Neural cell (in vitro differentiated cells): Measurements from ENCODE around the gene C11orf16. TPM values are rescaled to one million over a fixed set of nuclear protein-coding genes. Genes with fewer than 3 reads are reported as not detected.

ENCODE experiments used
- H2AFZ ChIP-seq: fragments of 200-600, 300-800 bp; sonication (generic), shearing (Covaris generic); 2 replicates; pipeline ENCODE4 v1.6.0; 2014; ENCODE audit warnings: low read depth, mild to moderate bottlenecking, antibody characterized with exemption, low read length, moderate library complexity
- H3F3A ChIP-seq: fragments of 200-600 bp; shearing (Covaris generic); 2 replicates; pipeline ENCODE4 v1.6.1; 2016; ENCODE audit warnings: mild to moderate bottlenecking, moderate library complexity, mixed read lengths, antibody characterized with exemption, low read length; ENCODE audit not compliant: insufficient read depth, poor library complexity, severe bottlenecking
- H3K27ac ChIP-seq: fragments of 200-600, 300-800 bp; sonication (generic), shearing (Covaris generic); 2 replicates; pipeline ENCODE4 v1.5.1; 2014; ENCODE audit warnings: mild to moderate bottlenecking, low read length, moderate library complexity
- H3K27me3 ChIP-seq: fragments of 300-800, 200-600 bp; sonication (generic), shearing (Covaris generic); 2 replicates; pipeline ENCODE4 v1.6.0; 2014; ENCODE audit warnings: mild to moderate bottlenecking, low read depth, low read length, moderate library complexity; ENCODE audit not compliant: insufficient read depth
- H3K36me3 ChIP-seq: fragments of 300-800, 200-600 bp; sonication (generic), shearing (Covaris generic); 2 replicates; pipeline ENCODE4 v1.5.1; 2014; ENCODE audit warnings: mild to moderate bottlenecking, antibody characterized with exemption, low read length, moderate library complexity; ENCODE audit not compliant: insufficient read depth
- H3K4me2 ChIP-seq: fragments of 300-800, 200-600 bp; sonication (generic), shearing (Covaris generic); 2 replicates; pipeline ENCODE4 v1.6.0; 2014; ENCODE audit warnings: mild to moderate bottlenecking, low read length
- H3K4me3 ChIP-seq: fragments of 300-800, 200-600 bp; sonication (generic), shearing (Covaris generic); 2 replicates; pipeline ENCODE4 v1.5.1; 2014; ENCODE audit warnings: mild to moderate bottlenecking, low read length, moderate library complexity
- H3K79me2 ChIP-seq: fragments of 200-600 bp; shearing (Covaris generic); replicated peaks from 2 replicates; pipeline ENCODE4 v1.6.0; 2014; ENCODE audit warnings: mild to moderate bottlenecking, low read length, moderate library complexity; ENCODE audit not compliant: insufficient read depth
- H3K9ac ChIP-seq: fragments of 300-800, 200-600 bp; sonication (generic), shearing (Covaris generic); 2 replicates; pipeline ENCODE4 v1.6.1; 2016; ENCODE audit warnings: mild to moderate bottlenecking, low read length, mixed read lengths
- H3K9me2 ChIP-seq: fragments of 200-600 bp; shearing (Covaris generic); 2 replicates; pipeline ENCODE4 v1.6.1; 2016; ENCODE audit warnings: mild to moderate bottlenecking, low read length, mixed read lengths; ENCODE audit not compliant: insufficient read depth
- H3K9me3 ChIP-seq: fragments of 200-600, 300-800 bp; sonication (generic), shearing (Covaris generic); 2 replicates; pipeline ENCODE4 v1.6.1; 2016; ENCODE audit warnings: mild to moderate bottlenecking, mixed run types, low read length, moderate library complexity, mixed read lengths
- H4K20me1 ChIP-seq: fragments of 200-600 bp; shearing (Covaris generic); 2 replicates; pipeline ENCODE4 v1.6.1; 2016; ENCODE audit warnings: mild to moderate bottlenecking, mixed run types; ENCODE audit not compliant: insufficient read depth
- CTCF ChIP-seq: fragments of 450-650 bp; IDR thresholded peaks from 2 replicates; pipeline ENCODE4 v1.5.1; 2014; ENCODE audit warnings: antibody characterized with exemption, mild to moderate bottlenecking, moderate library complexity; ENCODE audit not compliant: poor library complexity, severe bottlenecking
- EP300 ChIP-seq: fragments of 450-650 bp; conservative IDR thresholded peaks from 2 replicates; pipeline ENCODE4 v1.6.1; 2014; ENCODE audit warnings: antibody characterized with exemption, mild to moderate bottlenecking, moderate library complexity; ENCODE audit not compliant: poor library complexity, severe bottlenecking
- EZH2 ChIP-seq: fragments of 200-600, 300-800 bp; shearing (Covaris generic), sonication (generic); IDR thresholded peaks from 2 replicates; pipeline ENCODE4 v1.6.1; 2014; ENCODE audit warnings: antibody characterized with exemption, low read length, borderline replicate concordance, mild to moderate bottlenecking; ENCODE audit not compliant: insufficient read depth, poor library complexity, severe bottlenecking
- MXI1 ChIP-seq: fragments of 450-650 bp; conservative IDR thresholded peaks from 2 replicates; pipeline ENCODE4 v1.6.1; 2014; ENCODE audit warnings: antibody characterized with exemption, mild to moderate bottlenecking; ENCODE audit not compliant: poor library complexity, severe bottlenecking
- POLR2AphosphoS5 ChIP-seq: IDR thresholded peaks from 2 replicates; pipeline ENCODE4 v1.6.1; 2012
- RAD21 ChIP-seq: fragments of 450-650 bp; conservative IDR thresholded peaks from 2 replicates; pipeline ENCODE4 v1.6.1; 2014; ENCODE audit warnings: antibody characterized with exemption, mild to moderate bottlenecking, moderate library complexity
- REST ChIP-seq: IDR thresholded peaks from 2 replicates; pipeline ENCODE4 v1.6.1; 2012; ENCODE audit warnings: borderline replicate concordance
- SMC3 ChIP-seq: fragments of 450-650 bp; conservative IDR thresholded peaks from 2 replicates; pipeline ENCODE4 v1.6.1; 2014; ENCODE audit warnings: antibody characterized with exemption, mild to moderate bottlenecking, moderate library complexity; ENCODE audit not compliant: poor library complexity
- TAF1 ChIP-seq: IDR thresholded peaks from 2 replicates; pipeline ENCODE4 v1.6.1; 2012; ENCODE audit warnings: low read depth
- polyA plus RNA-seq: library from polyadenylated mRNA; depleted of rRNA; stranded (reverse); fragments of >200 nt; gene quantifications from 2 replicates; pipeline ENCODE4 v1.2.3, GENCODE V29; 2014

The C11orf16 gene
- polyA plus RNA-seq, 1 donor from 2014 or later: not detected

- no peak overlapping the region for H3K9ac ChIP-seq
- no peak overlapping the region for H2AFZ ChIP-seq
- no peak overlapping the region for H3K4me3 ChIP-seq
- no peaks in the 10 kb centered on the region for H3K9me3 ChIP-seq
- H3K27ac ChIP-seq: no peak overlapping the region
- H3F3A ChIP-seq: no peaks in the 10 kb centered on the region
- no peak overlapping the region for H3K4me2 ChIP-seq
- TF ChIP-seq TAF1: no peak
- TF ChIP-seq SMC3: no peak
- no peak for TF ChIP-seq RAD21
- TF ChIP-seq MXI1: no peak
- TF ChIP-seq CTCF: no peak
- no peak for TF ChIP-seq EP300
- no peak for TF ChIP-seq REST
- TF ChIP-seq POLR2AphosphoS5: no peak
- no peak for TF ChIP-seq EZH2
- H3K36me3 ChIP-seq: no peaks in the 10 kb centered on the region
- no peaks in the 10 kb centered on the region for H3K27me3 ChIP-seq
- no peaks in the 10 kb centered on the region for H4K20me1 ChIP-seq
- H3K79me2 ChIP-seq: no peaks in the 10 kb centered on the region
- no peaks in the 10 kb centered on the region for H3K9me2 ChIP-seq
Measured at GRCh38 chr11:8971196-8971923, 38.6 kb upstream of the C11orf16 start.

- Histone ChIP-seq H3F3A (no peaks in the 10 kb centered on the region), H3K79me2 (peaks cover 9% of the 10 kb centered on the region), H3K4me3 (no peak overlapping the region), H3K27me3 (no peaks in the 10 kb centered on the region), H4K20me1 (no peaks in the 10 kb centered on the region), H3K9me3 (no peaks in the 10 kb centered on the region), H3K9me2 (no peaks in the 10 kb centered on the region), H2AFZ (no peak overlapping the region), H3K9ac (no peak overlapping the region), H3K27ac (no peak overlapping the region), H3K36me3 (no peaks in the 10 kb centered on the region), H3K4me2 (no peak overlapping the region)
- TF ChIP-seq MXI1 (no peak), REST (no peak), RAD21 (no peak), TAF1 (no peak), SMC3 (no peak), POLR2AphosphoS5 (no peak), EP300 (no peak), EZH2 (no peak), CTCF (no peak)
Measured at GRCh38 chr11:8967184-8967583, 34.4 kb upstream of the C11orf16 start.
